KOPT-K1 (cell line): ENCODE measurements around the gene PTBP3.
"Not testable (repeated sequence)": the region's sequence is repeated elsewhere in the genome, so short reads cannot be mapped to it uniquely, and the experiment has no call there.

Experiments used
- H3K27ac ChIP-seq: fragments of 200-600 bp; sonication (generic); 2 replicates; pipeline ENCODE4 v1.5.1; 2016; ENCODE audit warnings: antibody characterized with exemption, mild to moderate bottlenecking, low read depth, low read length; ENCODE audit not compliant: poor library complexity, severe bottlenecking
- H3K36me3 ChIP-seq: fragments of 200-600 bp; sonication (generic); 2 replicates; pipeline ENCODE4 v1.5.1; 2017; ENCODE audit warnings: antibody characterized with exemption, mild to moderate bottlenecking, low read length, moderate library complexity; ENCODE audit not compliant: insufficient read depth
- H3K9me3 ChIP-seq: fragments of 200-600 bp; sonication (generic); 2 replicates; pipeline ENCODE4 v1.5.1; 2017; ENCODE audit warnings: antibody characterized with exemption, low read length, mild to moderate bottlenecking; ENCODE audit not compliant: insufficient read depth, poor library complexity, severe bottlenecking

PTBP3 gene

DNA sequence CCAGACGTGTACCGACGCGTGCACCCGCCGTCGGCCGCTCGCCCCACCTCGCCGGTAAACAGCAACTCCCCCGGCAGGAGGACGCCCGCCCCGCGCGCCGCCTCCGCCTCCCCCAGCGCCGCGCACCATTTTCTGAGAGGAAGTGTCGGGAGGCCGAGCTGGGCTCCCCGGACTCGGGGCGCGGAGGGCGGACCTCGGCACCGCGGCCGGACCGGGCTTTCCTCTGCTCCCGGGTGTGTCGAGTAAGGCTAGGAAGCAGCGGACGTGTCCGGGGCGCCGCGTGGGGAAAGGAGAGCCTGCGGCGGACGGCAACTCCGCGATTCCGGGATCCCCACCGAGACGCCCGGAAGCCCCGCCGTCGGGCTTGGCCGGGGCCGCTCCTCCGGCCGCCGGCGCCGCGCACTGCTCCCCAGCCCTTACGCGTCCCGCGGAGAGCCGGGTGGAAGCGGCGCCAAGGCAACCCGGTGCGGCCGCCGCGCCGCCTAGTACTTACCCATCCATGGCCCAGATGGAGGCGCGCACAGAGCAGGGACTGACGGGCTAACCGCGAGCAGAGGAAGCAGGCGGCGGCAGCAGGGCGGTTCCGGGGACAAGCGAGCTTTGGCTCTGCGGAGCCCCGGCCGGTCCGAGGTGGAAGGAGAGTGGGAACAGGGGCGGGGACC lies at the start of gene PTBP3:
Gene PTBP3 (minus strand): TSS at position 643 of the 662 bp plus-strand sequence. CDS start 35,754 bp downstream, outside the sequence.
- H3K27ac ChIP-seq = peak within 1 kb of the TSS; percentile 91
- no peaks in the 10 kb centered on the region for H3K36me3 ChIP-seq
- H3K9me3 ChIP-seq = no peaks in the 10 kb centered on the region

GRCh38 chr9:112382501-112383364 lies 49.3 kb upstream of the PTBP3 start:
- Histone ChIP-seq H3K27ac (no peak overlapping the region), H3K9me3 (no peaks in the 10 kb centered on the region), H3K36me3 (no peaks in the 10 kb centered on the region)

DNA sequence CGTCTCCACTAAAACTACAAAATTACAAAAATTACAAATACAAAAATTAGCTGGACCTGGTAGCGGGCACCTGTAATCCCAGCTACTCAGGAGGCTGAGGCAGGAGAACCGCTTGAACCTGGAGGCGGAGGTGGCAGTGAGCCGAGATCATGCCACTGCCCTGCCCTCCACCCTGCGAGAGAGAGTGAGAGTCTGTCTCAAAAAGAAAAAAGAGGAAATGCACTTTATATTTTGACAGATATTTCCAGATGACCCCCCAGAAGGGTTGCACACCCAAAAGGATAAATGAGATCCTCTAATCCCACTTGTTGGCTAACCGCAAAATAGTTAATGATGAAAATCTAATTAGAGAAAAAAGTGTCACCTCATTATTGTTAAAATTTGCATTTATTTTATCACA lies 48.6 kb upstream of the PTBP3 start:
- Histone ChIP-seq H3K27ac (no peak overlapping the region), H3K36me3 (no peaks in the 10 kb centered on the region), H3K9me3 (no peaks in the 10 kb centered on the region)

GRCh38 chr9:112380825-112381221 lies 47.4 kb upstream of the PTBP3 start:
- Histone ChIP-seq H3K9me3 (no peaks in the 10 kb centered on the region), H3K36me3 (no peaks in the 10 kb centered on the region), H3K27ac (peak overlapping the region; percentile 82)

DNA sequence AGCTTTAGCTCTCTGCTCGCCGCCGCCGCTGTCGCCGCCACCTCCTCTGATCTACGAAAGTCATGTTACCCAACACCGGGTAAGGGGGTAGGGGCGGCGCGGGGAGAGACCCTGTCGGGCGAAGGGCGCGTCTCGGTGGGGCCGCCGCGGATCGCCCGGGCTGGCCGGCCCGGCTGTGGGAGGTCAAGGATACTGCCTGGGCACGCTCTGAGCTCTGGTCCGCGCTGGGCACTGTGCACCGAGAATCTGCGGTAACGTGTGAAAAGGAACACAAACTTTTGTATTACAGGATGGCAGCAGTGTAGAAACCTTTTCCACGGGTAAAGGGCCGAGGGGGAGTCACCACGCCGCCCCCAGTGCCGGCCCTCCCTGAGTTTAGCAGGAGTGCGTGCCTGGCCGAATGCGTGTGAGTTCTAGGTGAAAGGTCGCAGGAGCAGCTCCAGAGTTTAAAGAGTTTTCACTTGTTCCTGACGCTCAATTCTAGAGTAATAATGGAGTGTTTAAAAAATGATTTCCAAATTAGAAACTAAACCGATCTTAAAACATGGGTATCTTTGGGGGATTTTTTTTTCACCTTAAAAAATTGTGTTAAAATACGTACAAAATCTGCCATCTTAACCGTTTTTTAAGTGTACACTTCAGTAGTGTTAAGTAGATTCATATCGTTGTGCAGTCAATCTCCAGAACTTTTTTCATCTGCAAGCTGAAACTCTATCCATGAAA lies 46.8 kb upstream of the PTBP3 start, which contains the start of gene HSDL2:
Gene HSDL2 (plus strand): TSS at position 7 of the 723 bp plus-strand sequence. CDS start 56 bp downstream, at position 63.
- H3K27ac ChIP-seq = peak within 1 kb of the TSS; percentile 82
- H3K9me3 ChIP-seq = no peaks in the 10 kb centered on the region
- H3K36me3 ChIP-seq = no peaks in the 10 kb centered on the region

GRCh38 chr9:112379177-112380101 lies 46.0 kb upstream of the PTBP3 start:
- H3K9me3 ChIP-seq = no peaks in the 10 kb centered on the region
- H3K27ac ChIP-seq = peak overlapping the region; percentile 82
- H3K36me3 ChIP-seq = no peaks in the 10 kb centered on the region

DNA sequence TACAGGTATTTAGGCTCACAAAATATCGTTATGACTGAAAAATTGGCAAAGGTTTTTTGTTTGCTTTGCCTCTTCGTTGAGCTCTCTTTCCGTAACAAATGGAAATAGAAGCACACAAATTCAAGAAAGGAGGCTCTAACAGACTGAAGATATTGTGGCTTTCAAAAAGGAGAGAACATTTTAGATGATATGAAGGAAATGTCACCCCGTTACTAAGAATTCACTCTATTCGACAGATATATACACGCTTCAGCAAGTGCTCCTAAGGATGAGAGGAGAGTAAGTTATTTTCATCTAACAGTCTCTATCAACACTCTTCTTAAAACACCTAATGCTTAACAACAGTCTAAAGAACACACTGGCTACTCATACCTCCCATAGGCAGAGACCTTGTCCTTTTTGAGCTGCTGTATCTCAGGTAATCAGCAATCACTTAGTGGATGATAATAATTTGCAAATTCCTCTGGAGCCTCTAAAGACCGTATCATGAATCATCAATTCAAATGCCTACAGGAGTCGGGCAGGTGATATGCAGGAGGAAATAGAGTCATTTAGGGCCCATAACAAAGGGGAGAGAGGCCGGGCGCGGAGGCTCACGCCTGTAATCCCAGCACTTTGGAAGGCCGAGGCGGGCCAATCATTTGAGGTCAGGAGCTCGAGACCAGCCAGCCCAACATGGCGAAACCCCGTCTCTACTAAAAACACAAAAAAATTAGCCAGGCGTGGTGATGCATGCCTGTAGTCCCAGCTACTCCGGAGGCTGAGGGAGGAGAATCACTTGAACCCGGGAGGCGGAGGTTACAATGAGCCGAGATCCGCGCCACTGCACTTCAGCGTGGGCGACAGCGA lies 45.1 kb upstream of the PTBP3 start:
- H3K27ac ChIP-seq = peak overlapping the region; percentile 82
- H3K36me3 ChIP-seq = no peaks in the 10 kb centered on the region
- H3K9me3 ChIP-seq = no peaks in the 10 kb centered on the region

GRCh38 chr9:112377684-112378327 lies 44.4 kb upstream of the PTBP3 start:
- H3K27ac ChIP-seq = peak overlapping the region; percentile 82
- H3K36me3 ChIP-seq = no peaks in the 10 kb centered on the region

GRCh38 chr9:112377087-112377486 lies 43.7 kb upstream of the PTBP3 start:
- Histone ChIP-seq H3K36me3 (no peaks in the 10 kb centered on the region), H3K9me3 (no peaks in the 10 kb centered on the region), H3K27ac (no peak overlapping the region)

More at GRCh38 chr9:112377684-112378327, 44.4 kb upstream of the PTBP3 start:
- H3K9me3 ChIP-seq = no peaks in the 10 kb centered on the region

- Histone ChIP-seq H3K36me3 (no peaks in the 10 kb centered on the region), H3K9me3 (peaks cover under 1% of the 10 kb centered on the region), H3K27ac (no peak overlapping the region)
Observed at GRCh38 chr9:112375361-112375760, 41.9 kb upstream of the PTBP3 start.

DNA sequence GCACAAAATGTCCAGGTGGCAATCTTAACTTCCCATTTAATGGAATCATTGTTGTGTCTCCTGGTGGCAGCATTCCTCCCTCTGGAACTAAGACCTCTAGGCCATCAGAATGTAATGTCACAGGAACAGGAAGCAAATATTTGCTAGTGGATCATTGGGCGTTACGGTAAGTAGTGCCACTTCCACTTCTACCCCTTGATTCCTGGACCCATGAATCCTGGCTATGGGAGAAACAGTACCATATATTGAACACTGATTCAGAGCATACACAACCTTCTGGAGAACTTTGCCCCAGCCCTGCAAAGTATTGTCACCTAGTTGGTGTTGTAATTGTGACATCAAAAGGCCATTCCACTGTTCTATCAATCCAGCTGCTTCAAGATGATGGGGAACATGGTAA lies 40.8 kb upstream of the PTBP3 start:
- peaks cover 12% of the 10 kb centered on the region for H3K9me3 ChIP-seq
- not testable (repeated sequence) for H3K36me3 ChIP-seq, H3K27ac ChIP-seq

GRCh38 chr9:112373666-112374065 lies 40.2 kb upstream of the PTBP3 start:
- H3K36me3 ChIP-seq, H3K27ac ChIP-seq: not testable (repeated sequence)
- H3K9me3 ChIP-seq = peaks cover 18% of the 10 kb centered on the region

- Histone ChIP-seq H3K36me3 (no peaks in the 10 kb centered on the region), H3K9me3 (peaks cover 23% of the 10 kb centered on the region)
Observed at GRCh38 chr9:112371060-112371459, 37.6 kb upstream of the PTBP3 start.

More at GRCh38 chr9:112371060-112371459, 37.6 kb upstream of the PTBP3 start:
- no peak overlapping the region for H3K27ac ChIP-seq
